ENCODE data around the gene DHCR7. TPM values are rescaled to one million over a fixed set of nuclear protein-coding genes. Genes with fewer than 3 reads are reported as not detected.

Gene DHCR7
- total and polyA plus RNA-seq, 9 donors: 25.3 to 264 (median 51.1) TPM

DNA sequence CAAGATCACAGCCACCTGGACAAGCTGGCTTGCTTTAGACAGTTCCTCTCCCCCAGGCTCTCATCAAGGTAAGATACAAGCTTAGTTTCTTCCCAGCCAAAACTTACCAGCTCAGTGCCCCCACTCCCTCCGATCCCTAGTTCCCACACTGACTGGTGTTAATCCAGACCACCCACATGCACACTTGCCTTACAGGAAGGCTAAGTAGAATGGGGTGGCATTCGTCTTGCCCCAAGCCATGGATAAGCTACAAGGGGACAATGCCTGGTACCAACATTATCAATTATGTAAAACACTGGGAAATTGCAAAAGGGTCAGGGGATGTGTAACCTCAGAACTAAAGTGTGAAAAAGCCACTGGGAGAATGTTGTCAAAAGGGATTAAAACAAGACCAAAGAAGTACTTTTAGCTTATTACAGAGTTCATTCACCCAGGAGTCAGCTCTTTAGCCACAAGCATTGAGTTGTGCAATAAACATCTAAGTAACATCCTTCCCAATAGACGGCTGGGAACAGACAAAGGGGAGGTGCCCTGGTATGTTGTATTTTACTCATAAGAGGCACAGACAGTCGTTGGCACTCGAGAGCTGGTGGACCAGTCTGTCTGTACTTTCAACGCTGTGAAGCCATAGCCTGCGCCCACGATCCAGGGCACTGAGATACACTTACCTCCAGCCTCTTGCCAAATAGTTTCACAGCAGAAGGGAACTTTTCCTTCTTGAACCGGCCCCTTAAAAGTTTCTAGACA lies 1.1 kb downstream of the DHCR7 start:
- H3K4me3 ChIP-seq: peak overlapping the region; percentile 85
- DNase-seq: no peak
- no peaks in the 10 kb centered on the region for H3K27me3 ChIP-seq
- no peaks in the 10 kb centered on the region for H3K36me3 ChIP-seq
- H3K4me1 ChIP-seq (ENCODE audit: insufficient read depth): peaks cover 3% of the 10 kb centered on the region
- no peaks in the 10 kb centered on the region for H3K9me3 ChIP-seq
- WGBS, 3 donors: 53 to 57% (median 57%) methylated on average over 9 of the region's 9 CpGs
- peak overlapping the region in 1 of 2 donors; percentile 60 for H3K27ac ChIP-seq
- TF ChIP-seq, protein P1, sequence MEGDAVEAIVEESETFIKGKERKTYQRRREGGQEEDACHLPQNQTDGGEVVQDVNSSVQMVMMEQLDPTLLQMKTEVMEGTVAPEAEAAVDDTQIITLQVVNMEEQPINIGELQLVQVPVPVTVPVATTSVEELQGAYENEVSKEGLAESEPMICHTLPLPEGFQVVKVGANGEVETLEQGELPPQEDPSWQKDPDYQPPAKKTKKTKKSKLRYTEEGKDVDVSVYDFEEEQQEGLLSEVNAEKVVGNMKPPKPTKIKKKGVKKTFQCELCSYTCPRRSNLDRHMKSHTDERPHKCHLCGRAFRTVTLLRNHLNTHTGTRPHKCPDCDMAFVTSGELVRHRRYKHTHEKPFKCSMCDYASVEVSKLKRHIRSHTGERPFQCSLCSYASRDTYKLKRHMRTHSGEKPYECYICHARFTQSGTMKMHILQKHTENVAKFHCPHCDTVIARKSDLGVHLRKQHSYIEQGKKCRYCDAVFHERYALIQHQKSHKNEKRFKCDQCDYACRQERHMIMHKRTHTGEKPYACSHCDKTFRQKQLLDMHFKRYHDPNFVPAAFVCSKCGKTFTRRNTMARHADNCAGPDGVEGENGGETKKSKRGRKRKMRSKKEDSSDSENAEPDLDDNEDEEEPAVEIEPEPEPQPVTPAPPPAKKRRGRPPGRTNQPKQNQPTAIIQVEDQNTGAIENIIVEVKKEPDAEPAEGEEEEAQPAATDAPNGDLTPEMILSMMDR (IDR thresholded peaks at IDR 0.05): no peak
- TF ChIP-seq EP300 (IDR thresholded peaks at IDR 0.05): no peak
- TF ChIP-seq POLR2A (IDR thresholded peaks at IDR 0.05): no peak
- intact Hi-C loops (cut with DNase I): no loop called here

DNA sequence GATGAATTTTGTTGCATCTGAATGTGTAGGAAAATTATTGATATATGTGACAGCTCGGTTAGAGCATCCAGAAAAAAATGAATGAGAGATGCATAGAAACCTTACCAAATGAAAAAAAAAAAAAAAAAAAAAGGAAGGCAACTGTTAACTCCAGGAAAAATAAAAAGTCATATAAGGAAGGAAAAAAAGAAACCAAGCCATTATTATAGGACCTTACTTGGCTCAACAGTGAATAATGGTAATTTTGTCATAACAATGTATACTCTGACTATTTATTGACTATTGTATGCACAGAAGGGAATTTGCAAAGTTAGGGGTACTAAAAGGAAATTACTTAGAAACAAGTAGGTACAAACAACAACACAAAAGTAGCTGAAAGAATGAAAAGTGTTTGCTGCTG lies 2.0 kb downstream of the DHCR7 start:
- no peak overlapping the region for H3K27ac ChIP-seq
- DNase-seq: no peak
- WGBS, 3 donors: 93 to 98% (median 94%) methylated on average over 1 of the region's 1 CpG
- no peak overlapping the region for H3K4me3 ChIP-seq
- peaks cover 2% of the 10 kb centered on the region for H3K4me1 ChIP-seq (ENCODE audit: insufficient read depth)
- TF ChIP-seq EP300 (IDR thresholded peaks at IDR 0.05) (no peak), POLR2A (IDR thresholded peaks at IDR 0.05) (no peak)
- TF ChIP-seq, protein P1 (IDR thresholded peaks at IDR 0.05): no peak
- intact Hi-C loops (cut with DNase I): no loop called here
- no peaks in the 10 kb centered on the region for H3K36me3 ChIP-seq
- no peaks in the 10 kb centered on the region for H3K27me3 ChIP-seq
- no peaks in the 10 kb centered on the region for H3K9me3 ChIP-seq

DNA sequence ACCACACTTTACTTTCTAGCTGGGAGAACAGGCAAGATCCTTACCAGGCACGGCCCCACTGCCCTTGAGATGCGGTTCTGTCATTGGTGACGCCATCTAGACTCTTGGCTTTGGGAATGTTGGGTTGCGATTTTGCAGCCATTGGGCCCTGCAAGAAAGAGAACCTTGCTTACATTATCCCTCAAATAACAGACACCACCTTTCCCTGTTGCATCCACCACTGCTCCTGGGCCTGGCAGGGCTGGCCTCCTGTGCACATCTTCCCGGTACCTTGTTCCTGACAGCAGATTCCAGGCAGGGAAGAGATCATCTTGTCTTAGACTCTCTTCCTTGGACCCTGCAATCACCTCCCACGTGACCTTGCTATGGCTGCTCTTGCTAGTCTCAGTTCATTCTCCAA lies 3.4 kb downstream of the DHCR7 start:
- Histone ChIP-seq H3K4me1 (ENCODE audit: insufficient read depth) (peaks cover 2% of the 10 kb centered on the region), H3K27ac (no peak overlapping the region), H3K27me3 (no peaks in the 10 kb centered on the region), H3K4me3 (no peak overlapping the region), H3K9me3 (no peaks in the 10 kb centered on the region), H3K36me3 (no peaks in the 10 kb centered on the region)
- 94 to 96% (median 96%) methylated on average over 6 of the region's 6 CpGs for WGBS, 3 donors
- peak in 1 of 5 donors; percentile 1 for DNase-seq
- intact Hi-C loops (cut with DNase I): no loop called here
- TF ChIP-seq, protein P1 (IDR thresholded peaks at IDR 0.05): no peak
- TF ChIP-seq POLR2A (IDR thresholded peaks at IDR 0.05): no peak
- TF ChIP-seq EP300 (IDR thresholded peaks at IDR 0.05): no peak

DNA sequence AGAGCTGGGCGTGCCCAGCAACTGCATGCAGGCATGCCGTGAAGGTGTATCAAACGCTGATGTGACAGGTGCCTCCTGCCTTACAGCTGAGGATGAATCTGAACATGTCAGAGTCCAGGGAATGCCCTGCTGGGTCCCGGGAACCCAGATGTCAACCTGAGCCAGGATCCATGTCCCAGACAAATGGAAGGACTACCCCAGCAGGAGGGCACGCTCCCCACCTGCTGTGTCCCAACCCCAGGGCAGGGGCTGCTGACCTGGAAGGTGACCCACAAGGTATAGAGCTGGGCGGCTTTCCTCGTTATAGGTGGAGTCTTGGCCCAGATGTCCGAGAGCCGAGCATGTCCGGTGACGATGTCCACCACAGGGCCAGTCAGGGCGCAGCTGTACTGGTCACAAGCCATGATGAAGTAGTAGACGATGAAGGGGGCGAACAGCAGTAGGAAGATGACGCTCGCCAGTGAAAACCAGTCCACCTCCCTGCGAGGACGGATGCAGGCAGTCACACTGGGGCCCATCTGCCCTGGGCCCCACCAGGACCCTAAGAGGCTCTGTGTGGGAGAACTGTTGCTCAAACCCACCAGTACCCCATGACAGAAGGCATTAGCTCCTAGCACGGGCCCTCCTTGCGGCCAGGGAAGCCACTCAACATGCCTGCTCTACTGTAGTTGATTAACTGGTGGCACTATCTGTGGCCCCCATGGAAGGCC lies 4.3 kb downstream of the DHCR7 start:
- Histone ChIP-seq H3K27ac (no peak overlapping the region), H3K4me3 (no peak overlapping the region), H3K9me3 (no peaks in the 10 kb centered on the region), H3K36me3 (no peaks in the 10 kb centered on the region), H3K4me1 (ENCODE audit: insufficient read depth) (peaks cover 2% of the 10 kb centered on the region), H3K27me3 (no peaks in the 10 kb centered on the region)
- DNase-seq: no peak
- TF ChIP-seq, protein P1 (IDR thresholded peaks at IDR 0.05): no peak
- no peak for TF ChIP-seq POLR2A (IDR thresholded peaks at IDR 0.05)
- no peak for TF ChIP-seq EP300 (IDR thresholded peaks at IDR 0.05)
- WGBS, 3 donors: 90 to 94% (median 94%) methylated on average over 20 of the region's 20 CpGs
- intact Hi-C loops (cut with DNase I): no loop called here

All from ovary (tissue), 9 donors.